GM18511 (cell line): Measurements from ENCODE around the gene SLC25A12.

Experiments
- ATAC-seq: cut with Tn5 transposase; IDR thresholded peaks from one replicate; pipeline ENCODE4 v1.9.1; 2021; ENCODE audit warnings: mild to moderate bottlenecking, moderate library complexity; ENCODE audit not compliant: unreplicated experiment

SLC25A12 gene

GRCh38 chr2:171735991-171736710 lies 157.9 kb downstream of the SLC25A12 start:
- ATAC-seq, result no peak
